ENCODE data around the gene ANGPT4. TPM values are rescaled to one million over a fixed set of nuclear protein-coding genes. Genes with fewer than 3 reads are reported as not detected.

ANGPT4 gene
- total and polyA plus RNA-seq, 10 of the 15 experiments (the other 5 are each of a cell fraction or from before 2014, with no cell fraction given): 0.01 to 0.16 TPM; not detected in 8

DNA sequence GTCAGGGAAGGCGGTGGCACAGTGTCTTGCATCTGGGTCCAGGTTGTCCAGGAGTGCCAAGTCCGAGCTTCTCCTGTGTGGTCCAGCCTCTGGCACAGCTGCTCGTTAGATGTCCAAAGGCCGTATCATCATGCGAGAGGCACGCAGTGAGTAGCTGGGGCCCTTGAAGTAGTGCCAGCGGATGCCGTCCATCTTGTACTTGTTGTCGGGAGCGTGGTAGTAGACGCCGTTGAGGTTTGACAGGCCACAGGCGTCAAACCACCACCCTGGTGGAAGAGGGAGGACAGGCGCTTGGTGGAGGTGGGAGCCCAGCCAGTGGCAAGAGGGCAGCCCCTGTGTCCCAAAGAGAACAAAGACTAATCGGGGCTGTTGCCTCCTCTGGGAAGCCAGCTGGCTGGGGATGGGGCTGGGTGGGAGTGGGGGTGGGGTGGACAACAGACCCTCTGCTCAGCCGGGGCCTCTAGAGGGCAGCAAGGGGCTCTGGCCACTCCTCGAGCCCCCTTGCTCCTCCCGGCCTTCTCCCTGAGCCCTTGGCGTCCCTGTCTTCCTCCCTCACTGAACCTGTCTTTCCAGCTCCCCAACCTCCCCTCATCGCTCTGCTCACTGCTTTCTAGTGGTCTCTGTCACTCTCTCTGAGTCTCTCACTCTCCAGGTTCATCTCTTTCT is 43.1 kb downstream of the ANGPT4 start:
- ChIA-PET POLR2A (no interaction called here), RAD21 (ENCODE audit: unreplicated experiment) (no interaction called here), SMC1A (ENCODE audit: uncharacterized antibody, unreplicated experiment) (interaction anchor here (0.5 kb wide), 1 partner anchor 978 kb away, joined by 4 read pairs; no protein-coding TSS in a partner anchor), CTCF (interaction anchor here (0.9 to 1.2 kb wide), 3 partner anchors 39 to 235 kb away, joined by 3 to 4 read pairs (median 3); partner anchors contain the start of gene FAM110A)
- TF ChIP-seq SKIL (IDR thresholded peaks at IDR 0.05; ENCODE audit: low read depth, poor library complexity, severe bottlenecking) (no peak), HDAC2 (IDR thresholded peaks at IDR 0.05) (no peak), PAX5 (IDR thresholded peaks at IDR 0.05; ENCODE audit: borderline replicate concordance, low read depth, low read length) (no peak)
- Histone ChIP-seq H3K9ac (ENCODE audit: control insufficient read depth, insufficient read depth, low read length) (no peak overlapping the region), H3K4me2 (ENCODE audit: control insufficient read depth, insufficient read depth) (no peak overlapping the region), H3K4me1 (ENCODE audit: control insufficient read depth, insufficient read depth, low read length) (0 out of 2 replicates have a peak, but pooled peaks cover 4% of the 10 kb centered on the region), H3K27me3 (replicated peaks in 1 of 2; ENCODE audit: control insufficient read depth in 2 of 2, insufficient read depth in 2 of 2, low read length in 1 of 2) (peaks cover 0 to 1% of the 10 kb centered on the region in 2 experiments; a peak in 1 of 4 replicates), H3K4me3 (no peak overlapping the region), H3K79me2 (ENCODE audit: control insufficient read depth, insufficient read depth, low read length) (no peaks in the 10 kb centered on the region), H3K9me3 (replicated peaks; ENCODE audit: control insufficient read depth, insufficient read depth, low read length) (no peaks in the 10 kb centered on the region), H3K36me3 (ENCODE audit: control insufficient read depth in 2 of 2, insufficient read depth in 2 of 2, low read length in 1 of 2) (no peaks in the 10 kb centered on the region), H3K27ac (ENCODE audit: control insufficient read depth, insufficient read depth) (no peak overlapping the region), H4K20me1 (ENCODE audit: control insufficient read depth, insufficient read depth) (no peaks in the 10 kb centered on the region), H2AFZ (ENCODE audit: control insufficient read depth, low read depth, low read length) (no peak overlapping the region)
- BruUV-seq (replicated peaks): no TSS peak
- DNase-seq (ENCODE audit: low read depth, low spot score) (no peak), ATAC-seq (no peak), FAIRE-seq (no peak)
- intact Hi-C loops (cut with micrococcal nuclease; ENCODE audit: unreplicated experiment) (no loop called here), in situ Hi-C loops (cut with MboI) (no loop called here)
- 63% methylated on average over 18 of the region's 20 CpGs for WGBS (ENCODE audit: insufficient coverage, insufficient replicate concordance, low lambda C conversion rate, missing lambda C conversion rate)

DNA sequence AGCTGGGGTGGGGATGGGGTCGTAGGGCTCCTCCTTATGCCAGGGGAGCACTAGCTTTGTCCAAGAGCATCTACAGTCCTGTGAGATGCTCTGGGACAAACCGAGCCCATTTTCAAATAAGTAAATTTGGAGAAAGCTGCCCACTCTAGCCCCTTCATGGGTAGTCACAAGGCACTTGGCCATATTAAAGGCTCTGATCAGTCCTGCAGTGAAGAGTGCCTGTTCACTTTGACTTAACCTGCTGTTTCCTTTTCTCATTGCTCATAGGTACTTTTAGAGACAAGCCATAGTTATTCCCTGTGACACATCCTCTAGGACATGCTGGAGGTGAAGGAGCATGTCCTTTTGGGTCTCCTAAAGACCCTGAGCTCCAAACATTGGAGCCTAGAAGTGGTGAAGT is 44.2 kb downstream of the ANGPT4 start:
- H3K4me3 ChIP-seq: no peak overlapping the region
- no peaks in the 10 kb centered on the region for H3K36me3 ChIP-seq (ENCODE audit: control insufficient read depth in 2 of 2, insufficient read depth in 2 of 2, low read length in 1 of 2)
- ChIA-PET RAD21 (ENCODE audit: unreplicated experiment) (interaction anchor here (1.0 kb wide), 1 partner anchor 53 kb away, joined by 3 read pairs; no protein-coding TSS in a partner anchor), POLR2A (no interaction called here), CTCF (interaction anchor here (0.8 to 1.2 kb wide), 3 partner anchors 40 to 236 kb away, joined by 3 read pairs; no protein-coding TSS in a partner anchor), SMC1A (ENCODE audit: uncharacterized antibody, unreplicated experiment) (no interaction called here)
- 0 out of 2 replicates have a peak, but pooled peaks cover 4% of the 10 kb centered on the region for H3K4me1 ChIP-seq (ENCODE audit: control insufficient read depth, insufficient read depth, low read length)
- H3K9ac ChIP-seq (ENCODE audit: control insufficient read depth, insufficient read depth, low read length): no peak overlapping the region
- DNase-seq (ENCODE audit: low read depth, low spot score) (no peak), ATAC-seq (no peak), FAIRE-seq (no peak)
- H3K9me3 ChIP-seq (replicated peaks; ENCODE audit: control insufficient read depth, insufficient read depth, low read length): no peaks in the 10 kb centered on the region
- WGBS (ENCODE audit: insufficient coverage, insufficient replicate concordance, low lambda C conversion rate, missing lambda C conversion rate): 12% methylated on average over 2 of the region's 2 CpGs
- H3K27ac ChIP-seq (ENCODE audit: control insufficient read depth, insufficient read depth): no peak overlapping the region
- no peak overlapping the region for H3K4me2 ChIP-seq (ENCODE audit: control insufficient read depth, insufficient read depth)
- TF ChIP-seq YY1 (IDR thresholded peaks at IDR 0.05; ENCODE audit: low read depth, low read length): no peak
- no peak for TF ChIP-seq HDAC2 (IDR thresholded peaks at IDR 0.05)
- TF ChIP-seq ZNF274 (IDR thresholded peaks at IDR 0.05; ENCODE audit: insufficient read depth, insufficient read length): no peak
- TF ChIP-seq SMAD1 (IDR thresholded peaks at IDR 0.05; ENCODE audit: low read depth, partially characterized antibody): no peak
- no peak for TF ChIP-seq HDAC6 (IDR thresholded peaks at IDR 0.05; ENCODE audit: unreplicated experiment)
- no peak for TF ChIP-seq ZNF24 (IDR thresholded peaks at IDR 0.05)
- no peaks in the 10 kb centered on the region for H4K20me1 ChIP-seq (ENCODE audit: control insufficient read depth, insufficient read depth)
- H3K79me2 ChIP-seq (ENCODE audit: control insufficient read depth, insufficient read depth, low read length): no peaks in the 10 kb centered on the region
- intact Hi-C loops (cut with micrococcal nuclease; ENCODE audit: unreplicated experiment) (no loop called here), in situ Hi-C loops (cut with MboI) (no loop called here)
- H2AFZ ChIP-seq (ENCODE audit: control insufficient read depth, low read depth, low read length): no peak overlapping the region
- BruUV-seq (replicated peaks): no TSS peak
- H3K27me3 ChIP-seq (replicated peaks in 1 of 2; ENCODE audit: control insufficient read depth in 2 of 2, insufficient read depth in 2 of 2, low read length in 1 of 2): peaks cover 0 to 1% of the 10 kb centered on the region in 2 experiments; a peak in 1 of 4 replicates
